GM12891 (cell line): ENCODE data around the gene ITPRID1.

Experiments
- DNase-seq: peaks from one replicate; pipeline ENCODE4 v3.0.0; 2011; ENCODE audit warnings: low spot score; ENCODE audit not compliant: insufficient read length
- FAIRE-seq: peaks from 2 replicates; lab custom pipeline; 2011; peaks lifted over from hg19 to GRCh38; lab: Jason Lieb, UNC
- PAX5 ChIP-seq: IDR thresholded peaks from 2 replicates; pipeline ENCODE4 v1.6.1; 2011; ENCODE audit warnings: low read length, moderate library complexity, mild to moderate bottlenecking; ENCODE audit not compliant: insufficient read depth, severe bottlenecking
- POLR2A ChIP-seq: IDR thresholded peaks from 2 replicates; pipeline ENCODE4 v1.6.1; 2011; ENCODE audit warnings: low read depth, low read length, control low read depth
- POLR2AphosphoS5 ChIP-seq: IDR thresholded peaks from 2 replicates; pipeline ENCODE4 v1.6.1; 2011; ENCODE audit warnings: low read depth, low read length, control low read depth
- POU2F2 ChIP-seq: IDR thresholded peaks from 2 replicates; pipeline ENCODE4 v1.6.1; 2011; ENCODE audit warnings: low read depth, mild to moderate bottlenecking, control low read depth, low read length, moderate library complexity
- SPI1 ChIP-seq: IDR thresholded peaks from 2 replicates; pipeline ENCODE4 v1.6.1; 2011; ENCODE audit warnings: low read depth, low read length, control low read depth
- TAF1 ChIP-seq: IDR thresholded peaks from 2 replicates; pipeline ENCODE4 v1.6.1; 2011; ENCODE audit warnings: low read depth, low read length, control low read depth

The ITPRID1 gene

DNA sequence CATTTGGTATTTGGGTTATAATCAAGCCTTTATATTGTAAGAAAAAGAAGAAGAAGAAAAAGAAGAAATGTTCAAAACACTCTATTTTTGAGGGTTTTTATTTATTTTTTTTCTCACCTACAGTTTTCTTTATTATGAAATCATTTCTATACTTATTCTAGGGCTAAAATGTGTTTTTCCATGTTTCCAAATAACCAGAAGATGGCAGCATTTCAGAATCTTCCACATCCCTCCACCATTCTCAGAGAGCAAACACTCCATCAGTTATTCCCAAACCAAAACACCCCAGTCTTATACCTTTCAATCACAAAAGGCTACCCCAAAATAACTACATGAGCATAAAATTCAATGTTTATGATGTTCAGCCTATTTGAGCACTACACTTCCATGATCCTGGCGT lies 134.4 kb downstream of the ITPRID1 start:
- TF ChIP-seq PAX5, result no peak
- no peak for TF ChIP-seq SPI1
- no peak for TF ChIP-seq POU2F2
- TF ChIP-seq TAF1, result no peak
- no peak for TF ChIP-seq POLR2AphosphoS5
- no peak for TF ChIP-seq POLR2A
- DNase-seq (no peak), FAIRE-seq (no peak)

DNA sequence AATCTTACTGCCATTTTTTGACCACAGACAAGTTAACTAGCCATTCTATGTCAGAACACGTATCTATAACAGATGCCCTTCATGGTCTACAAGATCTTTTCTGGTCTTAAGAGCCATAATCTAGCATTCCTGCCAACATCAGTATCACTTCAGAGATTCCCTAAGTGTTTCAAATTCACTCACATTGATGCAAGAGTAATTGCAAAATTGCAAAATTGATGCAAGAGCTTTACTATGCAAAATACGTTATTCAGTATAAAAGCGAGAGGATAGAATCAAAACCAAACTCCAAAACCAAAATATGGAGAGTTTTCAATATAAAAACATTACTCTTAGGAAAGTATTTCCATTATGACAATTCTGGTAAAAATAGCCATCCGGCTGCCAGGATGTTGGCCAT lies 135.0 kb downstream of the ITPRID1 start:
- DNase-seq (no peak), FAIRE-seq (no peak)
- TF ChIP-seq PAX5 (no peak), TAF1 (no peak), SPI1 (no peak), POLR2AphosphoS5 (no peak), POU2F2 (no peak), POLR2A (no peak)

DNA sequence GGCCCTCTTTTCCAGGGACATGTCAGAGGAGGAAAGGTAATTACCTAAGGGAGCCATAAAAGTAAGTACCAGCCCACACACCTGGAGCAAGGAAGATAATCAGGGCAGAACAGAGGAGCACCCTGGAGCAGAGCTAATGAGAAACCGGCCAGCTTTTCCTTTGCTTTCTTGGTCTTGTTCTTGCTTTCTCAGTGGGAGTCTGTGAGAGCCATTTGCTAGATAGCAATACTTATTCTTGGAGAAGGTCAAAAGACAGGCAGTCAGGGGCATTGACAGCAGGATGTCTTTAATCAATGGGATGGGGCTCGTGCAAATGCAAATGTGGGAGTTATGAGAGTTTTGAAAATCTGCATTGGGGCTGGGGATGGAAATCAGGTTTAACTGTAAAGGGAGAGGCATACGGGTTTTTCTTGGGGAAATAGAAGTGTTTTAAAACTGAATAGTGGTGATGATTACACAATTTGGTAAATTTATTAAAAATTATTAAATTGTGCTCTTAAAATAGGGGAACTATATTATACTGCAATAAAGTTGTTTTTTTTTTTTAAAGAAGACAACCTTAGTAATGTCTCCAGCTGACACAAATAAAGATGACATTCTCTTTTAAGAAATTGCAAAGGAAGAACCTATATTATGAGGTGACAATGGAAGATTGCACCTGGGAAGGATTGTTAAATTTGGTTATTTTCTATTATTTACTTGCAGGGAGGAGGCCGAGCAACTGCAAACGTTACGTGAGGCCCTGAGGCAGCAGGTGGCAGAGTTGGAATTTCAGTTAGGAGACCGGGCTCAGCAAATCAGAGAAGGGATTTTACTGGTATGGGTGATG lies 137.6 kb downstream of the ITPRID1 start:
- DNase-seq (no peak), FAIRE-seq (no peak)
- TF ChIP-seq POU2F2 (no peak), POLR2A (no peak), PAX5 (no peak), TAF1 (no peak), POLR2AphosphoS5 (no peak), SPI1 (no peak)

DNA sequence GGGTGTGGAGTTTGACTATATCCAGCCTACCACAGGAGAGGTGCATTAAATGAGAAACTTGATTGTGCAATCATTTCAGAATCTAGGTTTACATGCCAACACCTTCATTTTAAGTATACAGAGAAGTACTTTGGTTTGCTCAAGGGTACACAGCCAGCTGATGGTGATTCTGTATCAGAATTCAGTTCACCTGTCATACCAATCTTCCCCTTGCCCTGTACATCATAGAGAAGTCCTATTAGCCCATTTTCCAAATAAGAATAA lies 138.1 kb downstream of the ITPRID1 start:
- DNase-seq, result no peak
- no peak for TF ChIP-seq POU2F2
- TF ChIP-seq PAX5, result no peak
- no peak for TF ChIP-seq SPI1
- TF ChIP-seq TAF1, result no peak
- no peak for TF ChIP-seq POLR2A
- TF ChIP-seq POLR2AphosphoS5, result no peak
- no peak for FAIRE-seq

DNA sequence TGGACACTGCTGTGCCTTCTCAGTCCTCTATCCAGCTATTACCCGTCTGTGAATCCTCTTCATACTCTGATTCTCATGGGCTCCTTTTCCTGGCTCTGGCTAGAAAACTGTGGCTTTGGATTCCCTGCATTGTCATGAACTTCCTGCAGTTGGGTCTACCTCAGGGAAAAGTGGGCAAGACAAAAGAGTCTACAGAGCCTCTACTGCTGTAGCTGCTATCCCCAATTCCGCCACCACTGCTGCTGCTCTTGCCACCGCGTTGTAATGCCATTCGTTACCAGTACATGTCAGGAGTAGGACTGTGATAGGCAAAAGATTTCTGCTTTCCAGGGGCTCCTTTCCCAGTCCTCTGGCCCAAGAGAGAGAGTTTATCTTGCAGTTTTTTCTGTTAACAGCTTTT lies 149.2 kb downstream of the ITPRID1 start:
- no peak for FAIRE-seq
- no peak for DNase-seq
- TF ChIP-seq POU2F2, result no peak
- no peak for TF ChIP-seq SPI1
- TF ChIP-seq POLR2A, result no peak
- TF ChIP-seq TAF1, result no peak
- TF ChIP-seq POLR2AphosphoS5, result no peak
- TF ChIP-seq PAX5, result no peak

DNA sequence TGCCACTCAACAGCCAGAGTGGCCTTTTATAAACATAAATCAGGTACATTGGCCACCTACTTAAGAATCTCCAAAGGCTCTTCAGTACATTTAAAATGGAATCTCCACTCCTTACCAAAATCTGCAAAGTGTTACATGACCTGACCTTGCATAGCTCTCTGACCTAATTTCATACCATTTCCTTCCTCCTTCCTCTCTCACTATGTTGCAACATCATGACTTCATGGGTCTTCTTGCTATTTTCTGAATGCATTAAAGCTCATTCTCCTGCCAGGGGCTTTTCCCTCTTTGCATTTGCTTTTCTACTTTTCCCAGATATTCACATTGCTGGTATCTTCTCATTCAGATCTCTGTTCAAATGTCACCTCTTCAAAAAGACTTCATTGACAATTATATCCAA lies 151.0 kb downstream of the ITPRID1 start:
- TF ChIP-seq POU2F2 (no peak), POLR2A (no peak), SPI1 (no peak), TAF1 (no peak), POLR2AphosphoS5 (no peak), PAX5 (no peak)
- no peak for FAIRE-seq

DNA sequence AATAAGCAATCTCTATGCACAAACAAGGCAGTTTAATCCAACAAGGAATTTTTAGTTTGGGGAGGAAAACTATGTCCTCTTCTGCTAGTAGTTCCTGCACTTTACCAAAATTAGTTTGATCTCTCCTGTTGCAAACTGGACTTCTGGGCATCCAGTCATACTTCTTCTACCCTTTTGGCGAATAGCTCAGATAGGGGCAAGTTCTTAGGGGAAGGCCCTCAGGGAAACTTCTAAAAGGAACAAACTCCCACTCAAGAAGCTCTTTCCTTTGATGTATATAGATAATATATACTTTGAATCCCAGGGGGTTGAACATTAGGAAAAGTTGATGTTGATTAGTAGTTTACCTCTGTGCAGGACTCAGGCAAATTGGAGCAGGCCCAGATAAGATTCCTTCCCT lies 151.7 kb downstream of the ITPRID1 start:
- no peak for DNase-seq
- TF ChIP-seq POLR2A (no peak), TAF1 (no peak), SPI1 (no peak), POU2F2 (no peak), POLR2AphosphoS5 (no peak), PAX5 (no peak)
- FAIRE-seq, result no peak

More for the DNA sequence above, 151.0 kb downstream of the ITPRID1 start:
- no peak for DNase-seq

DNA sequence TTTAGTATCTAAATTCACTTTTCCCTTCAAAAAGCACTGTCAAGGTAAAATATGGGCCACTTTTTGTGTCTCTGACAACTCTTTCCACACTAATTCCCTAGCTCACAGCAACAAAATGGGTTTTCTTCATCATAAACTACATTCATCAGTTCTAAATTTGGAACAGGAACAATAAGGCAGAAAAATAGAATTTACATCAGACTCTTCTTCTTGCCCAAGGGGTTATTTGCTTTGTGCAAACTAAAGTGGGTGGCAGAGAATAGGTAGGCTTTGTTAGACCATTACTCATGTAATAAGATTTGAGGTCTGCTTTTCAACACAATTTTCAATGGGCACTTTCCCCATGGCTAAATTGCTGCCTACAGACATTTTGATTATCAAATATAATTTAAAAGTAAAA lies 155.6 kb downstream of the ITPRID1 start:
- no peak for DNase-seq
- no peak for FAIRE-seq
- TF ChIP-seq POLR2AphosphoS5 (no peak), POU2F2 (no peak), TAF1 (no peak), POLR2A (no peak), SPI1 (no peak), PAX5 (no peak)

DNA sequence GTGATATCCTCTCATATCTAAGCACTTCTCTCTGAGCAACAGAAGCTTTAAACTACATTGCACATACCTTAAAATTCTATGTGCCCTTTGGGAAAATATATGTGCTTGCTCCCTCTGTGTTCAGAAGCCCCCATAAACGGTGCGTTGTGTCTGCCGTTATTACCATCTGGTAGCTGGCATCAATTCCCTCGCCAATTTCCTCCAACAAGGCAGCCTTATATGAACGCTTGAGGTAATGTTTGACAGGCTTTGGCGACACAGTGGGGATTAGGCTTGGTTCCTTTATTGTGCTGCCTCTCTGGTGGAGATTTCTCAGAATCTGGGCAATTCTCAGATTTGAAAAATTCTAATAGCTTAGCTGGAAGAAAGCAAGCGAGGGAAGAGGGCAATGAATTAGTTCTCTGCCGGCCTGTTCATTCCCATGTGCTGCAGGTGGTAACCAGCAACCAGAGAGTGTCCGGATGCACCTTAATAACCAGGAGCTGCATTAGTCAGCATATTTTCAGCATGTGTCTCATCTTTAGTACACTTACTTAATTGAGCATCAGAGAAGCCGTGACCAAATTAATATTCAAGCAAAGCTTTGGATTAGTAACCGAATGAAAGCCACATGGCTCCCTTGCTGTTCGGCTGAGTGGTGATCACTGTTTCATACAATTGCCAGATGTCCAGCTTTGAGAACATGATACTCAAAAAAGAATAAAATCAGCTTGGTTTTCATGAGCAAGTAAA lies 165.8 kb downstream of the ITPRID1 start:
- no peak for TF ChIP-seq POLR2A
- no peak for TF ChIP-seq POLR2AphosphoS5
- no peak for TF ChIP-seq SPI1
- no peak for TF ChIP-seq TAF1
- TF ChIP-seq POU2F2, result no peak
- TF ChIP-seq PAX5, result no peak
- DNase-seq (no peak), FAIRE-seq (no peak)

DNA sequence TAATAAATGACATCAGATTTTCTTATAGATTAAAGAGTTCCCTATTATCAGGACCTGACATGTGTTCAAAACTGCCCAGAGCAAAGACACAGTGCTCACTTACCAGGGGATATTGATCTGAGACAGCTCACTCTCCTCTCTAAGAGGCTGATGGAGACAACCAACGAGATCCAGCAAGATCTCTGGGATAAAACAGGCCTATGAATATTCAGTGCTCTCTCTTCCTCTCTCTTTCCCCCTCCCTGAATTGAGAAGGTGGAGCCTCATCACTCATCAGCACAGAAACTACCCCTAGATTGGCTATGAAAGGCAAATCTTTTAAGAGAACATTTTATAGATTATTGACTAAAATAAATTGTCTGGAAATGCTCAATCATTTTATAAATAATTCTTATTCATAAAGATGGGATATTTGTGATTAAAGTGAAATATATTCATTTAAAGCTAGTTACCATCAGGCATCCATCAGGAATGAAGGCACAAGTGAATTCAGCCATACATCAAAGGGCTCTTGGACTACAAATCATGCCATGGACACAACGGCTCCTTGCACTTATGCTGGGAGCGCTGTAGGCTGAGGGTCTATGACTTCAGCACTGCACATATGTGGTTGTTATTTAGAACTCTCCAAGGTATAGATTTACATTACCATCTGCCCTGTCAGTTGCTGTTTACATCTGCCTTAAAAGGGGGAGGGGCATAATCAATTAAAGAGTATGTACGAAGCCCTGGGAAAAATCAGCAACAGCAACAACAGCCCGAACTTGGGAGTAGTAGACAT lies 169.7 kb downstream of the ITPRID1 start:
- FAIRE-seq (no peak), DNase-seq (no peak)
- TF ChIP-seq POLR2AphosphoS5, result no peak
- no peak for TF ChIP-seq POU2F2
- TF ChIP-seq PAX5, result no peak
- no peak for TF ChIP-seq TAF1
- no peak for TF ChIP-seq POLR2A
- TF ChIP-seq SPI1, result no peak
